GM12872 (cell line): ENCODE data around the gene DNM3.

Experiments
- TF ChIP-seq, protein P1 (sequence below): IDR thresholded peaks from 3 replicates; pipeline ENCODE4 v1.5.1; 2011; ENCODE audit warnings: low read depth, mild to moderate bottlenecking, low read length, moderate library complexity; ENCODE audit not compliant: insufficient read depth

Gene DNM3

DNA sequence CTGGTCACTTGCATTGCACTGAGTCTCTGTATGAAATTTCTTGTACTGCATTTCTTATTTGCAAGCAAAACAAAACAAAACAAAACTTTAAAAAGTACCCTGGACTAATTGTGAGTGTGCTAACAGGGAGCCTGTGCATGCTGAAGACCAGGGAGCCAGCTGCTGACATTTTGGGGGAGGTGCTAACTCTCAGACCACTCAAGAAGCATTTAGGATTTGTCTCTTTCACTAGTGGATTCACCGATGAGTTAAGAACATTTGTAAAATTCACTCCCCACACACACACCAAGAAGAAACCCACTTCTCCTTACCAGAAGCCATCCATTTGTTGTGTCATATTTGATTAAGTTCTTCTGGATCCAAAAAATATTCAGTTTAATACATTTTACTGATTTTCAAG lies 483.5 kb downstream of the DNM3 start:
- TF ChIP-seq, protein P1, sequence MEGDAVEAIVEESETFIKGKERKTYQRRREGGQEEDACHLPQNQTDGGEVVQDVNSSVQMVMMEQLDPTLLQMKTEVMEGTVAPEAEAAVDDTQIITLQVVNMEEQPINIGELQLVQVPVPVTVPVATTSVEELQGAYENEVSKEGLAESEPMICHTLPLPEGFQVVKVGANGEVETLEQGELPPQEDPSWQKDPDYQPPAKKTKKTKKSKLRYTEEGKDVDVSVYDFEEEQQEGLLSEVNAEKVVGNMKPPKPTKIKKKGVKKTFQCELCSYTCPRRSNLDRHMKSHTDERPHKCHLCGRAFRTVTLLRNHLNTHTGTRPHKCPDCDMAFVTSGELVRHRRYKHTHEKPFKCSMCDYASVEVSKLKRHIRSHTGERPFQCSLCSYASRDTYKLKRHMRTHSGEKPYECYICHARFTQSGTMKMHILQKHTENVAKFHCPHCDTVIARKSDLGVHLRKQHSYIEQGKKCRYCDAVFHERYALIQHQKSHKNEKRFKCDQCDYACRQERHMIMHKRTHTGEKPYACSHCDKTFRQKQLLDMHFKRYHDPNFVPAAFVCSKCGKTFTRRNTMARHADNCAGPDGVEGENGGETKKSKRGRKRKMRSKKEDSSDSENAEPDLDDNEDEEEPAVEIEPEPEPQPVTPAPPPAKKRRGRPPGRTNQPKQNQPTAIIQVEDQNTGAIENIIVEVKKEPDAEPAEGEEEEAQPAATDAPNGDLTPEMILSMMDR, result no peak

DNA sequence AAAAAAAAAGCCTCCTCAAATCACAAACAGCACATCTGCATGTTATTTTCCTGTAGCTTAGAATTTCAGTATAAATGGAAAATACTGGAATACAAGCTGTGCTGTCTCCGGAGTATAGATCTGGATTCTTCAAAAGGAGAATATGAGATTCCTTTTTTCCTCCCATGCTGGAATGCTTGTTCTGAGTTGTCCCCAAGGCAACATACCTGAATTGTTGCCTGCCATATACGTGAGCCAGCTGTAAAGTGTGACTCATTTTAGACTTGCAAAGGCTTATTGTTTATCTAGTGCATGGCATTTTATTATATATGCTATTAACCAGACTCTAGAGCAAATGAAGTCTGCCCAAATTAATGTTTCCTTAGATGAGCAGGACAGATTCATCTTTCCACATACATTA lies 484.2 kb downstream of the DNM3 start:
- TF ChIP-seq, protein P1, result no peak

DNA sequence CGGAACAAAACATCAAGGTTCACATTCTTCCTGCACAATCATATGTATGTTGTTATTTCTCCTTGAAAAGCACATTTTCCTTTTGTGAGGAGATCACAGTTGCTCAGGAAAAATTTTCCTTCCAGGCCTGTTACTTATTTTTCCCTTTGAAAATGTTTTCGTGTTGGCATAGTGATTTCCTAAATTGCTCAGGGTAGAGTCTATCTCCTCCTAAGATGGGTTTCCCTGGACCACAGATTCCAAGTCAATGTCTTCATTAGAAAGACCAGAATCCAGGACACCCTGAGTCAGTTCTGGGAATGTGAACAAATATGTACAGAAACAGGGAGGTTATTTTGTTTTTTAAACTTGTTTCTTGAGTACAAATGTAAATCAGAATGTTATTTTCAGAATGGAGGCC lies 484.8 kb downstream of the DNM3 start:
- TF ChIP-seq, protein P1, result no peak

DNA sequence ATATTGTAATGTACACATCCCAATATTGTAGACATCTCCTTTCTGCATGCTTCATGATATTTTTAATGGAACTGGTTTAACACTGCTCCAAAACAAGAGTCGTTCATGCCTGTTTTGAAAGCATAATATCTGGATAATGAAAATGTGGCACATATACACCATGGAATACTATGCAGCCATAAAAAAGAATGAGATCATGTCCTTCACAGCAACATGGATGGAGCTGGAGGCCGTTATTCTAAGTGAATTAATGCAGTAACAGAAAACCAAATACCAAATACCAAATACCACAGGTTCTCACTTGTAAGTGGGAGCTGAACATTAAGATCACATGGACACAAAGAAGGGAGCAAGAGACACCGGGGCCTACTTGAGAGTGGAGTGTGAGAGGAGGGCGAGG lies 487.0 kb downstream of the DNM3 start:
- TF ChIP-seq, protein P1, result no peak

DNA sequence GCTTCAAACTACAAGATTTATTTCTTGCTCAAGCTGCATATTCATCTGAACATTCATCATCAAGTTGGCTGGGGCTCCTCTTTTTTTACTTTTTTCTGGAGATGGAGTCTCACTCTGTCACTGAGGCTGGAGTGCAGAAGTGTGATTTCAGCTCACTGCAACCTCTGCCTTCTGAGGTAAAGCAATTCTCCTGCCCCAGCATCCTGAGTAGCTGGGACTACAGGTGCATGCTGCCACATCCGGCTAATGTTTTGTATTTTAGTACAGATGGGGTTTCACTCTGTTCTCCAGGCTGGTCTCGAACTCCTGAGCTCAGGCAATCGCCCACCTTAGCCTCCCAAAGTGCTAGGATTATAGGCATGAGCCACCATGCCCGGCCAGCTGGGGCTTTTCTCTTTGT lies 490.9 kb downstream of the DNM3 start:
- TF ChIP-seq, protein P1, result no peak

DNA sequence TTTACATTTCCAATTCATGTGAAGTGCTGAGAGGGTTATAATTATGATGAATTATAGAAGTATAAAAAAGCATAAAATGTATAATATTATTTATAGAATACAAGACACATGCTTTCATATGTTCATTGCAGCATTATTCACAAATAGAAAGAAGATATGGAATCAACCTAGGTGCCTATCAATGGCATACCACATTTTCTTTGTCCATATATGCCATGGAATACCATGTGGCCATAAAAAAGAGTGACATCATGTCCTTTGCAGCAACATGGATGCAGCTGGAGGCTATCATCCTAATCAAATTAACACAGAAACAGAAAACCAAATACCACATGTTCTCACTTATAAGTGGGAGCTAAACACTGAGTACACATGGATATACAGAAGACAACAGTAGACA lies 494.1 kb downstream of the DNM3 start:
- TF ChIP-seq, protein P1, result no peak

DNA sequence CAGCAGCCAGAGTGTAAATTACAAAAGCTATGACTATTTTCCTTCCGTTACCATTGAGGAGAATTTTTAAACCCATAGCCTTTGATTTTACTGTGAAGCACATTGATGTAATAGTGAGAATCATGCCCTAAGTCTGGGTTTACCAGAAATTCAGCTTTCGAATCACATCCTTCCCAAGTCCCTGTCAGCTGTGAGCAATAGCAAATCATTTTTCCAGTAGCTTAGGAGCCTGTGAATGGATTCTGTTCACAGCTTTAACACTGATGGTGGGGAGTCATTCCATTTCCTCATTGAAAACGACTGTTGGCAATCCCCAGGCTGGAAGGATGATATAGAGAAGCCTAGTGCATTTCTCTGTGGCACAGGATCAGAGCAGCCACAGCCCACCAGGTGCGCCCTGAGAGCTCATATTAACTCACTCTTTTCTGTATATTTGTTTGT lies 497.0 kb downstream of the DNM3 start:
- TF ChIP-seq, protein P1, result no peak

DNA sequence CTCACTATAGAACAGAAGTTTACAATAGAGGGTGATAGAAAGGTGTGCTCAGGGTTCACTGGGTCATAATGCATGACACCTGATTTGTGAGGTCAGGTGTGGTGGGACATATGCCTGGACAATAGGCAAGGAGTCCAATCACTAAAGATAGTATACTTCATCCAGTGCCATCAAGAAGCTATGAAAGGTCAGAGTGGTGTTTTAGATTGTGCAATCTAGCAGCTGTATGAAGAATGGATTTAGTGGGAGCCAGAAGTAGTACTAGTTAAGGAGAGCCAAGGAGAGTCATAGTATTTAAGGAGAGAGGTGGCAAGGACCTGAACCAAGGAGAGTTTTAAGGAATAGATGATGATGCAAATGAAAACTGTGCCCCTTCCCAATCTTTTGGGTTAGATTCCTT lies 498.5 kb downstream of the DNM3 start:
- TF ChIP-seq, protein P1, result no peak
